Measurements from ENCODE around the gene PPP1R14B.

PPP1R14B gene

DNA sequence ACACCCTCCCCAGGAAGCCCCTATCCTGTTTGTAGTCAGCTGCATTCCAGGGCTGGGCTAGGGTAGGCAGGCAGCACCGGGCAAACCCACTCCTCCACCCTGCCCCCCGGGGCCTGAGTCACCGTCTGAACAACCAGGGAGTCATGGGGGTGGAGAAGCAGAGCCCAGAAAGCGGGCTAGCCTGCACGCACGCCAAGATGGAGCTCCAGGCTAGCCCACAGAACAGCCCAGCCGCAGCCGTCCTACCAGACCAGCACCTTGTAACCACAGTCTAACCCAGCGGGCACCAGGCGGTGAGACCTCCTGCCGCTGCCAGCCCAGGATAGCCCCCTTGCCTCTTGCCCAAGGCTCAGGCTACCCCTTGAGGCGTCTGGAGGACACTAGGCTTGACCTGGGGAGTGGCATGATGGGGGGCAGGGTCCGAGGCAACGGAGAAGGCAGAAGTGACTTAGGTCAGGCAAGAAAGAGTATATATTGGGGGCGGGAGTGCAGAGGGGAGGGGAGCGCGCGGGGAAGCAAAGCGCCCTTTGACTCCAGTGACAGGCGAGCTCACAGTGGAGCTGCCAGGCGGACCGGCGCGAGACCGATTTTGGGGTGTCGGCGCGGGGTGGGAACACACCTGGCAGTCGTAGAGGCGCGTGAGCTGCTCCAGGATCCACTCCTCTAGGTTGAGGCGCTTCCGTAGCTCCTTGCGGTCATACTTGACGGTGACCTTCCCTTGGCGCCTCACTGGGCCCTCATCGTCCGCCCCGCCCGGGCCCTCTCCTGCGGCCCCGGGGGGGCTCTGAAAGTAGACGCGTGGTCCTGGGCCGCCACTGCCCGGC, 734 bp downstream of the PPP1R14B start:
- DNase-seq (ENCODE audit: low spot score), result peak; percentile 54

GRCh38 chr11:64245401-64245796, 1.3 kb downstream of the PPP1R14B start:
- DNase-seq (ENCODE audit: low spot score), result no peak

DNA sequence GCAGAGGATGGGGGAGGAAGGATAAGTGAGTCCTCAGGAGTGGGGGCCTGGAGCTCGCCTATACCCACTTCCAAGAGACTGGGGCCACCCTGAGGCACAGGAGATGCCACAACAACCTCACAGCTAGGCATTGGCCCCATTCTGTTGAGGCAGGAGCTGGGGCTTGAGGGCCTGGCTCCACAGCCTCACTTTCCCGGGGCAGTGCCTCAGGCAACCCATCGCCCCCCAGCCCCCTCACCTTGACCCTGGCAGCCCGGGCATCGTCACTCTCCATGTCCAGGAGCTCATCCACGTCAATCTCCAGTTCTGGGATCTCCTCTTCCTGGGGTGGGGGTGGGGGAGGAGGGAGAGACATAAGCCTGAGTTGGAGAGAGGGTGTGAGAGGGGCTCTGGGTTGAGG, 1.8 kb downstream of the PPP1R14B start:
- no peak for DNase-seq (ENCODE audit: low spot score)

DNA sequence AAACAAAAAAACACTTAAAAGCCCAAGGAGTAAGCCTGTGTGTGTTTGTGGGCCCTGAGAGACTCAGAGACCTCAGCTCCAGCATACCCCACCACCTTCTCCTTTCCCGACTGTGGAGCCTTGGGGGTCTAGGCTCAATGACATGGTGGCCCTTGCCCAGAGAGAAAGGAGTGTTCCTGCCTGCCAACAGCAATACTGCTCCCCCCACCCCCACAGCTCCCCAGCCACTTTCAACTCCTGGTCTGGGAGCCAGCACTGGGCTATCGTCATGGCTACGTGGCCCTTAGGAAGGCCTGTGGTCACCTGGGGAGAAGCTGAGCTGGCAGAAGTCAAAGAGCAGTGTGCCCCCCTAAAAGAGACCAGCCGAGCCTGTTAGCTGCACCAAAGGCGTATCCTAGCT, 2.6 kb downstream of the PPP1R14B start:
- no peak for DNase-seq (ENCODE audit: low spot score)

- no peak for DNase-seq (ENCODE audit: low spot score)
Measured at GRCh38 chr11:64243236-64243854, 3.4 kb downstream of the PPP1R14B start.

- peak; percentile 69 for DNase-seq (ENCODE audit: low spot score)
Measured at GRCh38 chr11:64241491-64242374, 5.0 kb downstream of the PPP1R14B start.

GRCh38 chr11:64241241-64241490, 5.6 kb downstream of the PPP1R14B start:
- peak; percentile 88 for DNase-seq (ENCODE audit: low spot score)

DNA sequence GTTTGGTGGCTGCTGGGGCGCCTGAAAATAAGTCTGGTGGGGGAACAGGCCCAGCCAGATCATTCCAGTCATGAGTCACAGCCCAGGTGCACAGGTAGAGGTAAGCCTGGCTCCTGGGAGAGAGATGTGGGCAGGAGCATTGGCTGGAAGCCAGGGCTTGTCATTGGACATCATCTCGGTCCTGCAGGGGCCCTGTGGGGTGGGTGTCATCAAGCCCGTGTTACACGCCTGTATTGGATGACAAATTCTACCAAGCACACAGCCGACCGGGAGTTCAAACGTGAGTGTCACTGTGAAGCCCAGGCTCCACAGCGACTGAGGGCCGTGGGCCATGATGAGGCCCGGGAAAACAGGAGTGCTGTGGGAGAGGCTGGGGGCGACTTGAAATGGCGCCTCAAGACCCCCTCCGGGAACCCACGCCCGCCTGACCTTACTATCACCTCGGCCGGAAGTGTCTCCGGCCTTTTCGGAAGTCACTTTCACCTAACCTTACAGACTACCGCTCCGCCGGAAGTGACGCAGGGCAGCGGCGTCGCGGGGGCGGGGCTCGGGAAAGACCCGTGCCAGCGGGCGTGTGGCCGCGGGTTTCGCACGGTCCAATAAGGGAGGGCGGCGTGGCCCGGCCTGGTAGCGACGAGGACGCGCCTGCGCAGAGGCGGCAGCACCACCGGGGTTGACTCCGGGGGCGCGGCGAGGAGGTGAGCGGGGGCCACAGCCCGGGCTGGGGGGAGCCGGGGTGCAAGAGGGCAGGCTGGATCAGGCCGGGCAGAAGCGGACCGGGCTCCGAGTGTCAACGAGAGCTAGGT, 6.1 kb downstream of the PPP1R14B start, which contains the start of gene FKBP2:
Gene FKBP2 (plus strand): TSS at position 661 of the 806 bp plus-strand sequence. CDS start 1,293 bp downstream, outside the sequence.
- DNase-seq (ENCODE audit: low spot score), result peak; percentile 95

GRCh38 chr11:64239662-64240434, 6.9 kb downstream of the PPP1R14B start:
- DNase-seq (ENCODE audit: low spot score), result no peak

DNA sequence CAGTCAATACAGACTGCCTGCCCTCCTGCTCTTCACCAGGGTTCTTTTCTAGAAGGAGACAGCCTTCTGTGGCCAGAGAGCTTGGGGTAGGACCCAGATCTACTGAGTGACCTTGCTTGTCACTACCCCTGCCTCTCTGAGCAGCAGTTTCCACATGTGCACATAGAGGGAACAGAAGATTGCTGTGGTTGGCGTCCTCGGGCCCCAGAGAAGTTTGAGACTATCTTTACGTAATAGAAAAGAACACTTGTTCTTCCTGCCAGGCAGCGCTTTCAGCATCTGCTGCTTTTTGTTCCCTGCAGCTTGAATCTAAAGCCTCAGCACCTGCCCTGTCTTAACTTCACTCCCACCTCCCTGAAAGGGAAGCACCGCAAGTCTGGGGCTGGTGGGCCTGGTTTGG, 7.7 kb downstream of the PPP1R14B start:
- no peak for DNase-seq (ENCODE audit: low spot score)

DNA sequence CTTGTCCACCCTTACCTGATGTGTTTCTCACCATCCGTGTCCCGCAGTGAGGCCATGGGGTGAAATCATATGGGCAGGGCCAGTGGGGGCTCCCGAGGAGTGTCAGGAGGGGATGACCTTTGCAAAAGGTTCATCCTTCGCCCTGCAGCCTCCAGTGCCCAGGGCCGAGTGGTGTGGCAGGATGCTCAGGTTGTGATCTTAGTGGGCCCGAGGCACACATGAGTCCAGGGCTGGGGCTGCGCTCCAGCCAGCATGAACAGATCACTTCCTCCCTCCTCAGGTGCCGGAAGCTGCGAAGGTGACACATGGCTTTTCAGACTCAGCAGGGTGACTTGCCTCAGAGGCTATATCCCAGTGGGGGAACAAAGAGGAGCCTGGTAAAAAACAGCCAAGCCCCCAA, 8.7 kb downstream of the PPP1R14B start:
- DNase-seq (ENCODE audit: low spot score), result no peak

DNA sequence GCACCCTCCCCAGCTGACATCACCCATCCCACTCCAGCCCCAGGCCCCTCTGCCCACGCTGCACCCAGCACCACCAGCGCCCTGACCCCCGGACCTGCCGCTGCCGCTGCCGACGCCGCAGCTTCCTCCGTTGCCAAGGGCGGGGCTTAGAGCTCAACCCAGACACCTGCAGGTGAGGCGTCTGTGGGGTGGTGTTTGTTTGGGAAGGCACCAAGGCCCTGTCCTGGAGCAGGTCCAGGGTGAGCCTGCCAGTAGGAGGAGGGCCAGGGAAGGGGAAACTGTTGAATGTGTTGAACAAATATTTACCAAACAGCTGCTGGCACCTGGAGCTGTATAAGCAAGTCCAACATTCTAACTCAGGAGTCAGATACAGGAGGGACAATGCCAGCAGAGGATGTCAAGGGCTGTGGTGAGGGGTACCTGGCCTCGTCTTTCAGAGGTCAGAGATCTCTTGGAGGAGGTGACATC, 9.2 kb downstream of the PPP1R14B start:
- no peak for DNase-seq (ENCODE audit: low spot score)

DNA sequence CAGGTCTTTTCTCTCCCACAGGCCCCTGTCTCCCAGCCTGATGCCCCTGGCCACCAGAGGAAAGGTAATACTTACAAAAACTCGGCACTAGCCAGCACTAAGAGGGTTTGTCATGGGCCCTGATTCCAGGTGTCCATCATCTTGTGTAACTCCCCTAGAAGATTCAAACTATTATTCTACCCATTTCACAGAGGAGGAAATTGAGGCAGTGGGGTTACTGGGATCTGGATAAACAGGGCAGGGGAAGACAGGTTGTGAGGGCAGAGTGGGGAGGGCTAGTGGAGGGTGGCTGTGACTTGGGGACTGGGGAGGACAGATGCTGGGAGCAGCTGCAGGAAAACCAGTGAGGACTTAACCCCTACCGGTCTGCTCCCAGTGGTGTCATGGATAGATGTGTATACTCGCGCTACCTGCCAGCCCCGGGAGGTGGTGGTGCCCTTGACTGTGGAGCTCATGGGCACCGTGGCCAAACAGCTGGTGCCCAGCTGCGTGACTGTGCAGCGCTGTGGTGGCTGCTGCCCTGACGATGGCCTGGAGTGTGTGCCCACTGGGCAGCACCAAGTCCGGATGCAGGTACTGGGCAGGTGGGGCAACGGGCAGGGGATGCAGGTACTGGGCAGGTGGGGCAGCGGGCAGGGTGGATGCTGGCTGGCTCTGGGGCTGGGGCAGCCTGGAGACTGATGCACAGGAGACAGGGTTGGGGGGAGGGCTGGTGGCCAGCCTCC, 11.1 kb downstream of the PPP1R14B start:
- no peak for DNase-seq (ENCODE audit: low spot score)

DNA sequence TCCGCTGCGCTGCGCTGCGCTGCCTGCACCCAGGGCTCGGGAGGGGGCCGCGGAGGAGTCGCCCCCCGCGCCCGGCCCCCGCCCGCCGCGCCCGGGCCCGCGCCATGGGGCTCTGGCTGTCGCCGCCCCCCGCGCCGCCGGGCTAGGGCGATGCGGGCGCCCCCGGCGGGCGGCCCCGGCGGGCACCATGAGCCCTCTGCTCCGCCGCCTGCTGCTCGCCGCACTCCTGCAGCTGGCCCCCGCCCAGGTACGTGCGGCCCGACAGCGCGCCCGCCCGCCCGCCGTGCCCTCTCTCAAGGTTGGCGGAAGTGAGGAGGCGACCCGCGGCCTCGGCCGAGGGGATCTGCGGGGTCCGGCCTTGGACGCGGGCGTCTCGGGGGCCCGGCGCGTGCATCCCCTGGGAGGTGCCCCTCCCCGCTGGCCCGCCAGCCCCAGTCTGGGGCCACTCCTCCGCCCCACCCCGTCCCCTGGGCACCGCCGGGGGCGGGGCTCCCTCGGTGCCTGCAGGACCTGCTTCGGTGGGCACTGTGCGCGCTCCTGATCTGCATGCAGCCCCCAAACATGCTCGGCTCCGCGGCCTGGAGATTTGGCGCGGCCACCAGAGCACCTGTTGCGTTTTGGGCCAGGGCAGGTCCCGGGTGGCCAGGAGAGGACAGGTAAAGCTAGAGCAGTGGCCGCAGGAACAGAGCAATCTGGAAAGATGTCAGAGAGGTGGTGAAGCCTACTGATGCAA, 11.9 kb downstream of the PPP1R14B start:
- DNase-seq (ENCODE audit: low spot score), result peak; percentile 68

DNA sequence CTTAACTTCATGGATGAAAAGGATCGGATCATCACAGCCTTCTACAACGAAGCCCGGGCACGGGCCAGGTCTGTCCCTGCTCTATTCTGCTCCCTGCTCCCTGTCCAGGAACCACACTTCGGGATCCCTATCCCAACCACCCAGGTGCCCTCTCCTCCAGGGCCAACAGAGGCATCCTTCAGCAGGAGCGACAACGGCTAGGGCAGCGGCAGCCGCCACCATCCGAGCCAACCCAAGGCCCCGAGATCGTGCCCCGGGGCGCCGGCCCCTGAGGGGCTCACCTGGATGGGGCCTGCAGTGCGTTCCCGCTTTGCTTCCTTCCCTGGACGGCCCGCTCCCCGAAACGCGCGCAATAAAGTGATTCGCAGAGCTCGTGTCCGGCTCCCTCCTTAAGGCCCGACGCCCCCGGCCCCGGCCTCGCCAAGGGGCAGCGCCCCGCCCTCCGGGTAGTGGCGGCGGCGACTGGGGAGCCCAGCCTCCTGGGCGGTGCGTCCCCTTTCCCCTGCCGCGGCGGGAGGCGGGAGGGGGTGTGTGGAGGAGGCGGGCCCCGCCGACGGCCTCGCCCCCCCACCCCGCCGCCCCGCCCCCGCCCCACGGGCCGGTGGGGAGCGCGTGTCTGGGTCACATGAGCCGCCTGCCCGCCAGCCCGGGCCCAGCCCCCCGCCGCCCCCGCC, 12.7 kb downstream of the PPP1R14B start, which contains the start of gene VEGFB:
Gene VEGFB (plus strand): TSS at position 672 of the 674 bp plus-strand sequence. CDS start 250 bp downstream, outside the sequence.
- peak; percentile 71 for DNase-seq (ENCODE audit: low spot score)

- no peak for DNase-seq (ENCODE audit: low spot score)
Measured at GRCh38 chr11:64232967-64233315, 13.8 kb downstream of the PPP1R14B start.

- no peak for DNase-seq (ENCODE audit: low spot score)
Measured at GRCh38 chr11:64232182-64232966, 14.4 kb downstream of the PPP1R14B start.

GRCh38 chr11:64231546-64231945, 15.2 kb downstream of the PPP1R14B start:
- DNase-seq (ENCODE audit: low spot score), result no peak

All from HuH-7.5 (cell line).